H1 (cell line): ENCODE measurements around the gene DPF3. TPM values are rescaled to one million over a fixed set of nuclear protein-coding genes. Genes with fewer than 3 reads are reported as not detected.

Experiments used
- CHD7 ChIP-seq: fragments of 300-600 bp; sonication (generic); IDR thresholded peaks from 2 replicates; pipeline ENCODE4 v1.7.1; 2012; ENCODE audit warnings: low read length, moderate library complexity, mild to moderate bottlenecking, inconsistent platforms; ENCODE audit not compliant: insufficient replicate concordance
- EZH2 ChIP-seq: fragments of 200-600 bp; sonication (generic); IDR thresholded peaks from 2 replicates; pipeline ENCODE4 v1.7.1; 2012; ENCODE audit warnings: low read depth, mild to moderate bottlenecking, moderate library complexity, low read length, inconsistent platforms; ENCODE audit not compliant: severe bottlenecking
- JUN ChIP-seq: IDR thresholded peaks from 2 replicates; pipeline ENCODE4 v1.6.1; 2011; ENCODE audit warnings: low read depth, mild to moderate bottlenecking, improper control_type of control experiment, low read length
- NANOG ChIP-seq: IDR thresholded peaks from 2 replicates; pipeline ENCODE4 v1.6.1; 2011; ENCODE audit warnings: low read length, low read depth, mild to moderate bottlenecking, inconsistent platforms; ENCODE audit not compliant: insufficient read depth, poor library complexity, severe bottlenecking
- NRF1 ChIP-seq: IDR thresholded peaks from 2 replicates; pipeline ENCODE4 v1.6.1; 2011; ENCODE audit warnings: mild to moderate bottlenecking, low read depth, low read length, improper control_type of control experiment
- SIN3A ChIP-seq, 2 experiments: IDR thresholded peaks in 1 of 2; conservative IDR thresholded peaks in 1 of 2; 2 replicates each; pipeline ENCODE4 v1.6.1; 2011 to 2012; ENCODE audit warnings: low read length in 2 of 2, improper control_type of control experiment in 1 of 2, low read depth in 1 of 2, mild to moderate bottlenecking in 1 of 2
- TAF7 ChIP-seq: optimal IDR thresholded peaks from 2 replicates; pipeline ENCODE3; 2011; ENCODE audit warnings: low read depth, mild to moderate bottlenecking, inconsistent platforms, low read length, moderate library complexity, borderline replicate concordance
- USF2 ChIP-seq: IDR thresholded peaks from 2 replicates; pipeline ENCODE4 v1.6.1; 2011; ENCODE audit warnings: low read length, improper control_type of control experiment
- YY1 ChIP-seq: IDR thresholded peaks from 2 replicates; pipeline ENCODE4 v1.6.1; 2011; ENCODE audit warnings: low read depth, mild to moderate bottlenecking, low read length
- polyA plus RNA-seq, 7 experiments: library from polyadenylated mRNA; depleted of rRNA in 3 of 7; stranded (reverse) in 5 of 7; unstranded in 2 of 7; fragments of >200 nt in 5 of 7; fragments of 200-250 nt in 2 of 7; gene quantifications; 1 replicate in 5 of 7; 2 replicates in 1 of 7; 4 replicates in 1 of 7; pipeline versions ENCODE4 v1.2.1 to v1.2.3, GENCODE V29; 2011 to 2013; ENCODE audit warnings: missing spikeins in 2 of 7, mixed read lengths in 2 of 7
- total RNA-seq: library from RNA; stranded (reverse); fragmentation: NEBNext Ultra II Directional; extraction: Animal tissue kit (Norgen Biotek cat#: 25700); gene quantifications from 2 replicates; pipeline ENCODE4 v1.2.1, GENCODE V29; 2021

Gene DPF3
- total and polyA plus RNA-seq, 2 of the 8 experiments (the other 6 are each of a cell fraction or from before 2014, with no cell fraction given), result 0.19 TPM; not detected in 1

GRCh38 chr14:72644038-72644437 lies 249.9 kb downstream of the DPF3 start (continued):
- TF ChIP-seq CHD7, result no peak
- no peak for TF ChIP-seq SIN3A (conservative IDR thresholded peaks at IDR 0.05 in 1 of 2, IDR thresholded peaks at IDR 0.05 in 1 of 2; ENCODE audit: low read depth in 1 of 2, low read length in 2 of 2)
- TF ChIP-seq YY1, result no peak
- no peak for TF ChIP-seq TAF7
- no peak for TF ChIP-seq EZH2
- no peak for TF ChIP-seq NANOG
- TF ChIP-seq USF2, result no peak
- TF ChIP-seq JUN, result no peak
- TF ChIP-seq NRF1, result no peak
